HG03060 (cell line): ENCODE data around the gene ZFP2.
"Not testable (repeated sequence)": the region's sequence is repeated elsewhere in the genome, so short reads cannot be mapped to it uniquely, and the experiment has no call there.

Source experiments
- ATAC-seq: cut with Tn5 transposase; IDR thresholded peaks from one replicate; pipeline ENCODE4 v1.9.1; 2021; ENCODE audit warnings: low read depth, moderate number of reproducible peaks; ENCODE audit not compliant: unreplicated experiment

Gene ZFP2

GRCh38 chr5:178895615-178896571 is at the start of gene ZFP2:
ZFP2 (plus strand) TSS chr5:178895913; CDS start chr5:178931314, 35,401 bp downstream.
- ATAC-seq, result no peak

GRCh38 chr5:178849316-178849715 is 46.4 kb upstream of the ZFP2 start:
- no peak for ATAC-seq

GRCh38 chr5:178851951-178852350 is 43.8 kb upstream of the ZFP2 start:
- no peak for ATAC-seq

- no peak for ATAC-seq
Measured at GRCh38 chr5:178854284-178854683, 41.4 kb upstream of the ZFP2 start.

GRCh38 chr5:178859625-178860521 is 35.8 kb upstream of the ZFP2 start, which contains the start of gene ZNF354B:
ZNF354B (plus strand) TSS chr5:178859953; CDS start chr5:178861048, 1,095 bp downstream.
- ATAC-seq, result peak; percentile 94

- not testable (repeated sequence) for ATAC-seq
Measured at GRCh38 chr5:178860615-178861014, 35.1 kb upstream of the ZFP2 start.

GRCh38 chr5:178861627-178862026 is 34.1 kb upstream of the ZFP2 start:
- ATAC-seq, result no peak

GRCh38 chr5:178866946-178867345 is 28.8 kb upstream of the ZFP2 start:
- no peak for ATAC-seq

- ATAC-seq, result no peak
Measured at GRCh38 chr5:178869577-178869976, 26.1 kb upstream of the ZFP2 start.

- ATAC-seq, result no peak
Measured at GRCh38 chr5:178870411-178870810, 25.3 kb upstream of the ZFP2 start.

GRCh38 chr5:178872302-178872701 is 23.4 kb upstream of the ZFP2 start:
- ATAC-seq, result no peak

- not testable (repeated sequence) for ATAC-seq
Measured at GRCh38 chr5:178883115-178883694, 12.5 kb upstream of the ZFP2 start.

GRCh38 chr5:178883815-178884430 is 11.8 kb upstream of the ZFP2 start:
- ATAC-seq, result no peak

- ATAC-seq, result no peak
Measured at GRCh38 chr5:178899289-178899688, 3.6 kb downstream of the ZFP2 start.

- no peak for ATAC-seq
Measured at GRCh38 chr5:178902849-178903248, 7.1 kb downstream of the ZFP2 start.

GRCh38 chr5:178931846-178932760 is 36.4 kb downstream of the ZFP2 start:
- no peak for ATAC-seq

GRCh38 chr5:178940569-178941360 is 45.1 kb downstream of the ZFP2 start, which contains the start of gene ZNF454:
ZNF454 (plus strand) TSS chr5:178941198; CDS start chr5:178942792, 1,594 bp downstream.
- ATAC-seq, result no peak

- ATAC-seq, result no peak
Measured at GRCh38 chr5:178941361-178941760, 45.6 kb downstream of the ZFP2 start.
